Spleen (tissue), 11 donors: Measurements from ENCODE around the gene SPTLC3. TPM values are rescaled to one million over a fixed set of nuclear protein-coding genes. Genes with fewer than 3 reads are reported as not detected.

ENCODE experiments used
- DNase-seq: peaks from one replicate; pipeline ENCODE4 v3.0.0-alpha.2; 2020
- H3K27ac ChIP-seq, 8 donors: fragments of 200-600 bp; sonication (generic) in 7 of 8; 1 replicate in 4 of 8; 2 replicates in 4 of 8; pipeline versions ENCODE4 v1.5.0 to v1.8.0; 2016 to 2021; ENCODE audit warnings: inconsistent platforms in 4 of 8, mild to moderate bottlenecking in 4 of 8, moderate library complexity in 1 of 8
- H3K27me3 ChIP-seq, 7 donors: fragments of 200-600 bp; sonication (generic) in 6 of 7; replicated peaks in 1 of 7; 1 replicate in 4 of 7; 2 replicates in 3 of 7; pipeline versions ENCODE4 v1.5.0 to v1.8.0; 2016 to 2021; ENCODE audit warnings: inconsistent platforms in 3 of 7, mild to moderate bottlenecking in 1 of 7
- H3K36me3 ChIP-seq, 6 donors: fragments of 200-600 bp; sonication (generic) in 5 of 6; 1 replicate in 4 of 6; 2 replicates in 2 of 6; pipeline versions ENCODE4 v1.5.0 to v1.8.0; 2016 to 2021; ENCODE audit warnings: inconsistent platforms in 2 of 6
- H3K4me1 ChIP-seq, 6 donors: fragments of 200-600 bp; sonication (generic) in 5 of 6; 1 replicate in 3 of 6; 2 replicates in 3 of 6; pipeline versions ENCODE4 v1.5.0 to v1.8.0; 2016 to 2021; ENCODE audit warnings: inconsistent platforms in 3 of 6
- H3K4me3 ChIP-seq, 8 donors: fragments of 200-600 bp; sonication (generic) in 7 of 8; 1 replicate in 4 of 8; 2 replicates in 4 of 8; pipeline versions ENCODE4 v1.5.0 to v1.8.0; 2016 to 2021; ENCODE audit warnings: inconsistent platforms in 4 of 8, mild to moderate bottlenecking in 4 of 8, moderate library complexity in 2 of 8
- H3K9me3 ChIP-seq, 8 donors: fragments of 200-600 bp; sonication (generic) in 7 of 8; 1 replicate in 4 of 8; 2 replicates in 4 of 8; pipeline versions ENCODE4 v1.5.0 to v1.8.0; 2016 to 2021; ENCODE audit warnings: inconsistent platforms in 4 of 8
- POLR2A ChIP-seq, 3 donors: fragments of 450-650 bp; IDR thresholded peaks; one replicate each; pipeline ENCODE4 v1.5.1; 2017; ENCODE audit warnings: antibody characterized with exemption in 3 of 3, mild to moderate bottlenecking in 1 of 3
- POLR2AphosphoS5 ChIP-seq, 3 donors: sonication (generic); formaldehyde crosslinking; IDR thresholded peaks; one replicate each; pipeline ENCODE4 v1.5.1; 2017; ENCODE audit warnings: antibody characterized with exemption in 3 of 3
- WGBS, 5 donors: extraction: QIAGEN DNeasy Blood & Tissue Kit in 3 of 5; methylation state at CpG; one replicate each; pipeline versions ENCODE4 v1.1.5 to v1.1.7; 2013 to 2018; 5-methylcytosine and 5-hydroxymethylcytosine counted together
- intact Hi-C: fragments of 100-400 bp; cut with DNase I; formaldehyde crosslinking; loops from one replicate; pipeline ENCODE4 v1.15.0; 2023; ENCODE audit warnings: low total_unique reads
- polyA plus RNA-seq, 3 donors: library from polyadenylated mRNA; stranded (reverse); fragments of 200-250 nt; gene quantifications; one replicate each; pipeline ENCODE4 v1.2.1, GENCODE V29; 2013
- total RNA-seq, 7 donors: library from RNA; depleted of rRNA in 3 of 7; stranded (reverse); fragments of >200 nt in 3 of 7; fragmentation: NEBNext Ultra II Directional in 4 of 7; extraction: Animal tissue kit (Norgen Biotek cat#: 25700) in 4 of 7; gene quantifications; one replicate each; pipeline versions ENCODE4 v1.1.0 to v1.2.1, GENCODE V29; 2016 to 2021
- TF ChIP-seq, protein P1 (sequence below), 11 experiments: fragments of 200-600 bp in 7 of 11; fragments of 450-650 bp in 4 of 11; sonication (generic) in 4 of 11; IDR thresholded peaks in 8 of 11; conservative IDR thresholded peaks in 3 of 11; 1 replicate in 7 of 11; 2 replicates in 4 of 11; pipeline versions ENCODE4 v1.4.0 to v1.8.0; 2016 to 2021; ENCODE audit warnings: antibody characterized with exemption in 11 of 11, inconsistent platforms in 4 of 11, mild to moderate bottlenecking in 1 of 11
- donor health status: healthy with polysubstance abuse.
- donor health status: DM: no; HTN: no; CAD: no; lungs with moderate emphysema.
- donor health status: DM: no; HTN: no; CAD: no.
- donor health status: Bipolar disorder and iron deficiency.
- donor health status: healthy.
- donor health status: DM: no; HTN: no; CAD: no.
- donor health status: DM: yes; HTN: yes; CAD: no.

Gene SPTLC3
- total and polyA plus RNA-seq, 10 donors = 0.50 to 12.3 (median 3.7) TPM

- intact Hi-C loops = no loop called here
- no peaks in the 10 kb centered on the region for H3K4me1 ChIP-seq
- DNase-seq = no peak
- peaks cover 0 to 3% (median 0%) of the 10 kb centered on the region in 8 donors for H3K9me3 ChIP-seq
- TF ChIP-seq, protein P1, sequence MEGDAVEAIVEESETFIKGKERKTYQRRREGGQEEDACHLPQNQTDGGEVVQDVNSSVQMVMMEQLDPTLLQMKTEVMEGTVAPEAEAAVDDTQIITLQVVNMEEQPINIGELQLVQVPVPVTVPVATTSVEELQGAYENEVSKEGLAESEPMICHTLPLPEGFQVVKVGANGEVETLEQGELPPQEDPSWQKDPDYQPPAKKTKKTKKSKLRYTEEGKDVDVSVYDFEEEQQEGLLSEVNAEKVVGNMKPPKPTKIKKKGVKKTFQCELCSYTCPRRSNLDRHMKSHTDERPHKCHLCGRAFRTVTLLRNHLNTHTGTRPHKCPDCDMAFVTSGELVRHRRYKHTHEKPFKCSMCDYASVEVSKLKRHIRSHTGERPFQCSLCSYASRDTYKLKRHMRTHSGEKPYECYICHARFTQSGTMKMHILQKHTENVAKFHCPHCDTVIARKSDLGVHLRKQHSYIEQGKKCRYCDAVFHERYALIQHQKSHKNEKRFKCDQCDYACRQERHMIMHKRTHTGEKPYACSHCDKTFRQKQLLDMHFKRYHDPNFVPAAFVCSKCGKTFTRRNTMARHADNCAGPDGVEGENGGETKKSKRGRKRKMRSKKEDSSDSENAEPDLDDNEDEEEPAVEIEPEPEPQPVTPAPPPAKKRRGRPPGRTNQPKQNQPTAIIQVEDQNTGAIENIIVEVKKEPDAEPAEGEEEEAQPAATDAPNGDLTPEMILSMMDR (IDR thresholded peaks at IDR 0.05 in 8 of 11, conservative IDR thresholded peaks at IDR 0.05 in 3 of 11) = no peak
- no peak for TF ChIP-seq POLR2A (IDR thresholded peaks at IDR 0.05)
- TF ChIP-seq POLR2AphosphoS5 (IDR thresholded peaks at IDR 0.05) = no peak
- H3K27me3 ChIP-seq = no peaks in the 10 kb centered on the region
- H3K4me3 ChIP-seq = no peak overlapping the region
- H3K27ac ChIP-seq = no peak overlapping the region
- H3K36me3 ChIP-seq = no peaks in the 10 kb centered on the region
Measured at GRCh38 chr20:13060327-13060726, 51.6 kb downstream of the SPTLC3 start.

DNA sequence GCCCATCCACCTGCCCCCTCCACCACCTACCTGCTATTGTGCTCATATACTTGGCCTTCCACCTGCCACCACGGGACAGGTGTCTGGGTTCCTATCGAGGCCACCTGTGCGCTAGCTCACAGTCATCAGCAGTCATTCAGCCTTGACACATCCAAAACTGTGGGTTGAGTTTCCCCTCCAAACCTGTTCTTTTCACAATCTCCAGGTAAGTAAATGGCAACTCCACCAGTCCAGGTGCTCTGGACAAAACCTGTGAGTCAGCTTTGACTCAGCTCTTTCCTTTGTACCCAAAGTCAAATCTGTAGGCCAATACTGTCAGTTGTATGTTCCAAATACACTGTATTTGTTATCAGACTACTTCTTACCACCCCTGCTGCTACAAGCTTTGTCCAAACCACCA lies 52.6 kb downstream of the SPTLC3 start:
- no peak for DNase-seq
- H3K4me1 ChIP-seq = no peaks in the 10 kb centered on the region
- TF ChIP-seq POLR2AphosphoS5 (IDR thresholded peaks at IDR 0.05) (no peak), POLR2A (IDR thresholded peaks at IDR 0.05) (no peak)
- TF ChIP-seq, protein P1 (IDR thresholded peaks at IDR 0.05 in 8 of 11, conservative IDR thresholded peaks at IDR 0.05 in 3 of 11) = no peak
- no peaks in the 10 kb centered on the region for H3K36me3 ChIP-seq
- peaks cover 0 to 7% (median 4%) of the 10 kb centered on the region in 8 donors for H3K9me3 ChIP-seq
- no peak overlapping the region for H3K4me3 ChIP-seq
- H3K27me3 ChIP-seq = no peaks in the 10 kb centered on the region
- intact Hi-C loops = no loop called here
- no peak overlapping the region for H3K27ac ChIP-seq
- WGBS, 5 donors = 78 to 90% (median 87%) methylated on average over 3 of the region's 3 CpGs

GRCh38 chr20:13062789-13063188 lies 54.0 kb downstream of the SPTLC3 start:
- H3K4me1 ChIP-seq = no peaks in the 10 kb centered on the region
- H3K36me3 ChIP-seq = no peaks in the 10 kb centered on the region
- 54 to 77% (median 72%) methylated on average over 2 of the region's 2 CpGs for WGBS, 5 donors
- TF ChIP-seq POLR2A (IDR thresholded peaks at IDR 0.05) (no peak), POLR2AphosphoS5 (IDR thresholded peaks at IDR 0.05) (no peak)
- TF ChIP-seq, protein P1 (IDR thresholded peaks at IDR 0.05 in 8 of 11, conservative IDR thresholded peaks at IDR 0.05 in 3 of 11) = no peak
- intact Hi-C loops = no loop called here
- peaks cover 0 to 9% (median 4%) of the 10 kb centered on the region in 8 donors for H3K9me3 ChIP-seq
- no peak overlapping the region for H3K4me3 ChIP-seq
- no peaks in the 10 kb centered on the region for H3K27me3 ChIP-seq
- no peak overlapping the region for H3K27ac ChIP-seq
- no peak for DNase-seq

- intact Hi-C loops = no loop called here
- H3K9me3 ChIP-seq = peaks cover 0 to 9% (median 4%) of the 10 kb centered on the region in 8 donors
- no peak overlapping the region for H3K4me3 ChIP-seq
- TF ChIP-seq, protein P1 (IDR thresholded peaks at IDR 0.05 in 8 of 11, conservative IDR thresholded peaks at IDR 0.05 in 3 of 11) = no peak
- TF ChIP-seq POLR2A (IDR thresholded peaks at IDR 0.05) (no peak), POLR2AphosphoS5 (IDR thresholded peaks at IDR 0.05) (no peak)
- no peak overlapping the region for H3K27ac ChIP-seq
- no peaks in the 10 kb centered on the region for H3K36me3 ChIP-seq
- no peaks in the 10 kb centered on the region for H3K4me1 ChIP-seq
- WGBS, 5 donors = 55 to 75% (median 70%) methylated on average over 3 of the region's 3 CpGs
- no peak for DNase-seq
- H3K27me3 ChIP-seq = no peaks in the 10 kb centered on the region
Measured at GRCh38 chr20:13068336-13068735, 59.6 kb downstream of the SPTLC3 start.
